Pons (tissue), 1 donor: Measurements from ENCODE around the gene TICRR.
"Not testable (repeated sequence)": the region's sequence is repeated elsewhere in the genome, so short reads cannot be mapped to it uniquely, and the experiment has no call there.

Experiments
- DNase-seq: peaks from one replicate; pipeline ENCODE4 v3.0.0-alpha.2; 2016; ENCODE audit warnings: low spot score

Gene TICRR

DNA sequence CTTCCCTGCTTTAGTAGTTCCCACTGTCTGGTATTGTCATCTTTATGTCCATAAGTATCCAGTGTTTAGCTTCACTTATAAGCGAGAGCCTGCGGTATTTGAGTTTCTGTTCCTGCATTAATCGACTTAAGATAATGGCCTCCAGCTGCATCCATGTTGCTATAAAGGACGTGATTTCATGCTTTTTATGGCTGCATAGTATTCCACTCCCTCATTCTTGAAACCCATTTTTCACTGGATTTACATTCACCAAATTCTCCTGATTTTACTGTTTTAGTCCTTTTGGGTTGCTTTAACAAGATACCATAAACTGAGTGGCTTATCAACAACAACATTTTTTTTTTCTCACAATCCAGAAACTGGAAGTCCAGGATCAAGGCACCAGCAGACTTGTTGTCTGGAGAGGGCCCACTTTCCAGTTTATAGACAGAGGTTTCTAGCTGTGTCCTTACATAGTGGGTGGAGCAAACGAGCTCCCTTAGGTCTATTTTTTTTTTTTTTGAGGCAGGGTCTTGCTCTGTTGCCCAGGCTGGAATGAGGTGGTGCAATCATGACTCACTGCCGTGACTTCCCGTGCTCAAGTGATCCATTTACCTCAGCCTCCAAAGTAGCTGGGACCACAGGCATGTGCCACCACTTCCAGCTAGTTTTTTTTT is 6.1 kb upstream of the TICRR start:
- no peak for DNase-seq

DNA sequence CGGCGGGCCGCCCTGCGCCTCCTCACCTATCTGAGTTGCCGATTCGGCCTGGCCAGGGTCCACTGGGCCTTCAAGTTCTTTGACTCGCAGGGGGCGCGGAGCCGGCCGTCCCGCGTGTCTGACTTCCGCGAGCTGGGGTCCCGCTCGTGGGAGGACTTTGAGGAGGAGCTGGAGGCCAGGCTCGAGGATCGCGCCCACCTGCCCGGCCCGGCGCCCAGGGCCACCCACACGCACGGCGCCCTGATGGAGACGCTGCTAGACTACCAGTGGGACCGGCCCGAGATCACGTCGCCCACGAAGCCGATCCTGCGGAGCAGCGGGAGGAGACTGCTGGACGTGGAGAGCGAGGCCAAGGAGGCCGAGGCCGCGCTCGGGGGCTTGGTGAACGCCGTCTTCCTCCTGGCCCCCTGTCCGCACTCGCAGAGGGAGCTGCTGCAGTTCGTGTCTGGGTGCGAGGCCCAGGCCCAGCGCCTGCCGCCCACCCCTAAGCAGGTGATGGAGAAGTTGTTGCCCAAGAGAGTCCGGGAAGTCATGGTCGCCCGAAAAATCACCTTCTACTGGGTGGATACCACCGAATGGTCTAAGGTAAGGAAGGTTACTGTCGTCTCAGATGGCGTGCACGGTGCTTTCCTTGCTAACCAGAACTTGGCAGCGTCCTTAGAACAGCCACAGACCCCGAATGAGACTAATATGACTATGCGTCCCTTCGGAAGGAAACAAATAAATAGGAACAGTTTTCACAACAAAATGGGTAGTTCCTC is 567 bp downstream of the TICRR start:
- DNase-seq: no peak

DNA sequence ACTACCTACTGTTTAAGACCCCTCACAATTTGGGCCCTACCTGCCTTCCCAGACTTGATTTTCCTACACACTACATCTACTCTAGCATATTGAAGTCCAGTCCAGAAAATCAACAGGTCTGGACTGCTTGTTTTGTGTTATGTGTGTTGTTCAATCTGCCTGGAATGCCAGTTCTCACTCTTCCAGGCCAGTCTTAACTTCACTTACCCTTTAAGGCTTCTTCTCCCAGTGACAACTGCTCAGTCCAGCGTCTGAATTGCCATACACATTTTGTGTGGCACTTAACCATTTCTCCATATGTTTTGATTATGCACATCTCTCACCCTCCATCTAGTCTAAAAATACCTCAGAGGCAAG is 1.1 kb downstream of the TICRR start:
- DNase-seq: no peak

DNA sequence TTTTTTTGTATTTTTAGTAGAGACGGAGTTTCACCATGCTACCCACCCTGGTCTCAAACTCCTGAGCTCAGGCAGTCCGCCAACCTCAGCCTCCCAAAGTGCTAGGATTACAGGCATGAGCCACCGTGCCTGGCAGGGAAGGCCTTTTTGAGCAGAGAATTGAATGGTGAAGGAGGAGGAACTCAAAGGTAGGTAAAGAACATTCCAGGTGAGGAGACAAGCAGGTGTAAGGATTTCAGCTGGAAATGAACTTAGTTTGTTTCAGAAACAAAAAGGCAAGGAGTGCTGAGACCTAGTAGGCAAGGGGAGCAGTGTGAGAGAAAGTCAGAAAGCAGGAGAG is 2.5 kb downstream of the TICRR start:
- DNase-seq: no peak

DNA sequence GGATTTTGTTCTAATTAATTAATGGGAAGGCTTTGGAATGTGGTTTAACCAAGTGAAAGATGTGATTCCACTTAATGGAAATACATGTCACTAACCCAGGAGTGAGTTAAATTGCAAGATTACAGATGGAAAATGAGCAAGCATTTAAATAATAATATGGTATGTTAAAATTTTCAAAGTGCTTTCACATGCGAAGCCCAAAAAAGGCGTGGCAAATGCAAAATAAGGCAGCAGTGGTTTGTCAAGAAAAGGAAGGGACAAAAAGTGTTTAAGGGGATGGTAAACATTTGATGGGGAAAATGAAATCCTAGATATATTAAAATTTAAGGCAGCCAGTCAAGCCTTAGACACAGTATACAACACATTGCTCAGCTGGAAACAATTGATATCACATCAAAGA is 2.9 kb downstream of the TICRR start:
- DNase-seq: no peak

DNA sequence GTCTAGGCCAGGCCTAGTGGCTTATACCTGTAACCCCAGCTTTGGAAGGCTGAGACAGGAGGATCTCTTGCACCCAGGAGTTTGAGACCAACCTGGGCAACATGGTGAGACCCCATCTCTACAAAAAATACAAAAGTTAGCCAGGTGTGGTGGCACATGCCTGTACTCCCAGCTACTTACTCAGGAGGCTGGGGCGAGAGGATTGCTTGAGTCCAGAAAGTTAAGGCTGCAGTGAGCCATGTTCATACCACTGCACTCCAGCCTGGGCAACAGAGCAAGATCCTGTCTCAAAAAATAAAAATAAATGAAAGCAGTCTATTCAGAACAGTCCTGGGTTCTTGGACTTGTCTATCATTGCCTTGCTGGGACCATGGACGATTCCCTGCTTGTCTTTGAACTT is 5.5 kb downstream of the TICRR start:
- DNase-seq: not testable (repeated sequence)

DNA sequence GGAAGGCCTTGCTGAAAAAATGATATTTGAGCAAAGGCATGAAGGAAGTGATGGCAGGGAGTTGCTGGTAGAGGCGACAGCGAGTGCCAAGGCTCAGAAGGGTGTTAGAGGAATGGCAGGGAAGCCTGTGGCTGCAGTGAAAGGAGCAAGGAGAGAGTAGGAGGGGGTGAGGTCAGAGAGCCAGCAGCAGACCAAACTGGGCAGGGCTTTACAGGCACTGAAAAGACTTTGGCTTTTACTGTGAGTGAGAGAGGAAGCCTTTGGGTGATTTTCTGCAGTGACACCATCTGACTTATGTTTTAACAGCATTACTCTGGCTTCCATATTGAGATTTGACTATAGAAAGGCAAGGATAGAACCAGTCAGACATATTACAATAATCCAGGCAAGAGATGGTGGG is 11.4 kb downstream of the TICRR start:
- no peak for DNase-seq

DNA sequence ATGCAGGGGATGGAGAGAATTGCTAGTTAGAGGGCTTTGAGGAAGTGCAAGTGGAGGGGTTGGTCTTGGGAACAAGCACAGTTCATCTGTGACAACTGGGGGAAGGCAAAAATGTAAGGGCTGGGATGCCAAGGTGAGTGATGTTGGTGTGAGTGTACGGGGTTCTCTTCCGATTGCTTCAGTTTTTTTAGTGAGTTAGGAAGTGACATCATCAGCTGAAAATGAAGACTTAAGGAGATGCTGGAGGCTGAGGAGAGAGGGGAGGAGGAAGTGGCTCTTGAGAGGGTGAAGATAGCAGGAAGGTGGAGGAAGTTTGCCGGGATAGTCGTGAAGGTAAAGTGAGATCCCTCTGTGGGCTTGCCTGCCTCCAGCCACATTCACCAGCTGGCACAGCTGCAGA is 12.7 kb downstream of the TICRR start:
- DNase-seq: no peak

DNA sequence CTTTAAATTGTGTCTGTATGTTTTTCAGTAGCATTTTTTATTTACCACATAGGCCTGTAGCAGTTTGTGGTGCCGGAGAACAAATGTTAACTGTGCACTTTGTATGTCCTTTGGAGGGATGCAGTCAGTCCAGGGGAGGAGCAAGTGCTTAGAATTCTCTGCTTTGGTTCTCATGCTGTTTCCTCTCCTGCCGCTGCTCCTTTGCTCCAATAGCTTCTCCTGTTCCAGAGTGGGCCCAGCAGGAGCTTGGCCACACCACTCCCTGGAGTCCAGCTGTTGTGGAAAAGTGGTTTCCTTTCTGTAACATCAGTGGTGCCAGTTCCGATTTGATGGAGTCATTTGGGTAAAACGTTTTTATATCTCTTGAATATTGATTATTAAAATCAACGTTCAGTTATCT is 16.6 kb downstream of the TICRR start:
- no peak for DNase-seq

DNA sequence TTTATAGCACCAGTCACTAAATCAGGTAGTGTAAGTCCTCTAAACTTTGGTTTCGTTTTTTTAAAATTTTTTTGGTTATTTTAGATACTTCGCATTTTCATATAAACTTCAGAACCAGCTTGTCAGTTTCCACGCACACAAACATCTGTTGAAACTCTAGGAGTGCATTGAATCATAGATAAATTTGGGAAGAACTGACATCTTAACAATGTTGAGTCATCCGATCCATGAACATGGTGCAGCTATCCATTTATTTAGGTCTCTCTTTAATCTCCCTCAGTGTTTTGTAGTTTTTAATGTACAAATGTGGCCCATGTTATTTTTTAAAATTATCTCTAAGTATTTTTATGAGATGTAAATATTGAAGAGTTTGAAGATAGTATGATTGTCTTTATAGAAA is 17.7 kb downstream of the TICRR start:
- DNase-seq: no peak

DNA sequence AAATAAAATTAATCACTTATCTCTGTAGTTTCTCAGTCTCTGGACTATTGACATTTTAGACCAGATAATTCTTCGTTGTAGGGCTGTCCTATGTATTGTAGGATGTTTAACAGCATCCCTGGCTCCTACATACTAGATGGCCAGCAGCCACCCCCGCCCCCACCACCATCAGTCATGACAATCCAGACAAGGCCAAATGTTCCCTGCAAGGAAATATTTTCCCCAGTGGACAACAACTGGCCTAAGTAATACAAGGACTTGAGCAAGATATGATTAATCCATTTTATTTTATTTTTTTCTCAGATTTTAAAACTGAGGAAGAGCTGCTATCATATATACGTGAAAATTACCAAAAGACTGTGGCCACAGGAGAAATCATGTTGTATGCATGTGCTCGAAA is 23.8 kb downstream of the TICRR start:
- no peak for DNase-seq

DNA sequence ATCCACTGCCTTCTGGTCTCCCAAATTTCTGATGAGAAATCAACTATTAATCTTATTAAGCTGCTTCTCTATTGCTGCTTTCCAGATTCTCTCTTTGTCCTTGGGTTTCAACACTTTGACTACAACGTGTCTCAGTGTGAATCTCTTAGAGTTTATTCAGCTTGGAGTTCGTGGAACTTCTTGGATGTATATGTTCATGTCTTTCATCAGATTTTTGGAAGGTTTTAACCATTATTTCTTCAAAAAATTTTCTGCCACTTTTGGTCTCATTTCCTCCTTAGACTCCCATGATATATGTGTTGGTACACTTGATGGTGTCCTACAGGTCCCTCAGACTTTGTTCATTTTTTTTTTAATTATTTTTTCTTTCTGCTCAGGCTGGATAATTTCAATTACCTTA is 36.0 kb downstream of the TICRR start:
- no peak for DNase-seq

DNA sequence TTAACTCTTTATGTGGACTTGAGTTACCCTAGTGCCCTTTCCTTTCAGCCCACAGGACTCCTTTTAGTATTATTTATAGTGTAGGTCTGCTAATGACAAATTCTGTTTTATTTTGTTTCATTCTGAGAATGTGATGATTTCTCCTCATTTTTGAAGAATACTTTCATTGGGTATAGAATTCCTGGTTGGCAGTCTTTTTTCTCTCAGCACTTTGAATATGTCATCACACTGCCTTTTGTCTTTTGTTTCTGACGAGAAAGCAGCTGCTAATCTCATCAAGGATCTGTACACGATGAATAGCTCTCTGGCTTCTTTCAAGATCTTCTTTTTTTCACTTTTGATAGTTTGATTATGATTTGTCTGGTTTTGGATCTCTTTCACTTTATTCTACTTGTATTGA is 37.8 kb downstream of the TICRR start:
- no peak for DNase-seq

DNA sequence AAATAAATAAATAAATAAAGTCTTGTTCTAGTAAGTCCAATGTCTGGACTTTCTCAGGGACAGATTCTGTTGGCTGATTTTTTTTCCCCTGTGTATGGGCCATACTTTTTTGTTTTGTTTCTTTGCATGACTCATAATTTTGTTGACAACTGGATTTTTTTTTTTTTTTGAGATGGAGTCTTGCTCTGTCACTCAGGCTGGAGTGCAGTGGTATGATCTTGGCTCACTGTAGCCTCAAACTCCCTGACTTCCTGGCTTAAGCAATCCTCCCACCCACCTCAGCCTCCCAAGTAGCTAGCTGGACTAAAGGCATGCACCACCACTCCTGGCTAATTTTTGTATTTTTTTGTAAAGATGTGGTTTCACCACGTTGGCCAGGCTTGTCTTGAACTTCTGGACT is 38.9 kb downstream of the TICRR start:
- no peak for DNase-seq

DNA sequence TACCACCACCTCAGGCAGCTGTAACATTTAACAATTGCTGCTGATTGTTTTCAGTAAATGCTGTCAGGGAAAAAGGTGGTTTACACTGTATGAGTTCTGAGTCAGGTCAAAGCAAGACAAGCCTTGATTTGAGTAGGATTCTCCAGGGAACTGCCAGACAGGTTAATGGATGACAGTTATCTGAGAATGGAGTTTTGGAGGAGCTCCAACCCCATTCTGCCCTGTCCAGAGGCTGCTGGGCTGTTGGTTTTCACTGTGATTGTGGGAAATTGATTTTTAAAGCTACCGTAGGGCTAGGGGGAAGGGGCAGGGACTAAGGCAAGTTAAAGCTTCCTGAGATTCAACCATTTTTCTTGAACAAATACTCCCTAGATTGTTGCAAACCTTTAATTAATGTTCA is 39.9 kb downstream of the TICRR start:
- no peak for DNase-seq

DNA sequence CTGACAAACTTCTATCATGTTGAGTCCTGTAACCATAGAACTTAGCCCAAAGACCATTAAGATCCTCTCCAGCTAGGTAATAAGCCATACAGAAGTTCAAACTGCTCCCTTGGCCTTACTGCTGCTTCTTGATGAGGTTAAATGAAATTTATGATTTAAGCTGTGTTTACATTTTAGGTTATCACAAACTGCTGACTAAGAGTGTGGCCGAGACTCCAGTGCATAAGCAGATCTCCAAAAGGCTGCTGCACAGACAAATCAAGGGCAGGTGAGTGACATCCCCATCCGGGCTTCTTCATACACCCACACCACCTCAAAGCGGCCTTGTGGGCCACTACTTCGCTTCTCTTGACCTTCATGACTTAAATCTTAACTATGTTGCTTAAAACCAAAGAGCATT is 41.0 kb downstream of the TICRR start:
- no peak for DNase-seq

DNA sequence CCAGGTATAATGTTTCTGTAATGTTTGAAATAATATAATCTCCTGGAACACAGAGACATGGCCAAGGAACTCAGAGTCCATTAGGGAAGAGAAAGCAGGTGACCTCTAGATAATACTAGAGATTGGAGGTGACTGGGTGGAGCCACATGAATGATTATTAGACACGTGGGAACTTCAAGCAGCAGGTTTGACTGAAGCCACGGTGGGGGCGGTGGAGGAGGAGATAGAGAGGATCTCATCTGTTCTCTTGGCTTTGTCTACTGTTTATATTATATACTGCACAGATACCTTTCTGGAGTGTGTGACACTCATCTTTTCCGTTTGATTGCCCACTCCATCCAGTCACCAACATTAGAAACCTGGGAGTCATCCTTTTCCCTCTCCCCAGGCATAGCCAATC is 46.3 kb downstream of the TICRR start:
- no peak for DNase-seq

DNA sequence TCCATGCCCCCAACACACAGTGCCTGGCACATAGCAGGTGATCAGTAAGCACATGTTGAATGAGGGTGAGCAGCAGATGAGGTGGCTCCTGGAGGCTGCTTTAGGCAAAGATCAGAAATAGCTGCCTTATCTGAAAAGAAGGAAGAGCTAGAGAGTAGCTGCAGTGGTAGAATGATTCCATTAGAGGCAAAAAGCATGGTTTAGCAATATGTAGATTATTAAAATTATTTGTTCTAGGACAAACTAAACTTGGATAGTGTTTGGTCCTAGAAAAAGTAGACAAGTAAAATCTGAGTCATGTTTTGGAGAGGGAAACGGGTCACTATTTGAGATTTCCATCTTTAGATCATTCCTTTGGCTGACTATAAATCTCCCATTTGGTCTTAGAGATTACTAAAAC is 47.9 kb downstream of the TICRR start:
- no peak for DNase-seq

DNA sequence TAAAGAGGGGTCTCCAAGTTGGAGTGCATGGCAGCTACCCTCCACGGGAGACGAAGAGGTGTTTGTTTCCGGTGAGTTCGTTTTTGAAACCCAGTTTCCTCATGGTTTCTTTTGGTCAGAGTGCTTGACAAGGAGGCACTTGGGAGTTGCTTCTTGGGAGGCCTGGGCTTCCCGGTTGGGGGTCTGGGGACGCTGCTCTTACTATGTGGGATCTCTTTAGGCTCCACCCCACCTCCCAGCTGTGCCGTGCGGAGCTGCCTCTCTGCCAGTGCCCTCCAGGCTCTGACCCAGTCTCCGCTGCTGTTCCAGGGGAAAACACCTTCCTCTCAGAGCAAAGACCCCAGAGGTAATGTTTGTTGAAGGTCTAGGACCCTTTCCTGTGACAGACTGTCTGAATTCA is 50.4 kb downstream of the TICRR start:
- no peak for DNase-seq

DNA sequence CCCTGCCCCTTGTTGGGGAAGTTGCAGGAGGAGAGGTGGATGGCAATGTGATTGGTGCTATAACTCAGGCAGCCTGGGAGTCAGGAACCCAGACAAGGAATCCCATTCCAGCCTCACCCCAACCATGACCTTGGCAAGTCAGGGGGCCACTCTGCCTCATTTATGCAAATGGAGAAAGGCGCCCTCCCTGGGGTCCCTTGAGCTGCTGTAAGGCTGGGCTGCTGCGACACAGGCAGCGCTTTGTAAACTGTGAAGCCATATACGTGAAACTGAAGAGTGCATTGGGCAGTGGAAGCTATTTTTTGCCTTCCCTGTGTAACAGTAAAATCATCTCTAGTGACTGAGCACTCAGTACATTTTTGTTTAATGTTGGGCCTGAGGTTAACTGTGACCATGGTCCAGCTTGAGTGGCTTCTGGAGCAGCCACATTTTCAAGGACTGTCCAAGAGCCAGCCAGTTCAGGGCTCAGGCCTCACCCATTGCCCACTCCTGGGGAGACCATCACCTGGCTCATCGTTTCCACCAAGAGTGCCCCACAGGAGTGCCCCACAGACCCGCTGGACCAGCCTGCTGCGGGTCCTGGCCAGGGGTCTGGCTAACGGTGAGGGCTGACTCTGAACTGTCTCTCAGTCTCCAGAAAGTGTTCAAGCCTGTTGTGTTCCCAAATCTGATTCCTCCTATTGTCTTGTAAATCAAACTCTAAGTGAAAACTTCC is 52.1 kb downstream of the TICRR start:
- DNase-seq: no peak

DNA sequence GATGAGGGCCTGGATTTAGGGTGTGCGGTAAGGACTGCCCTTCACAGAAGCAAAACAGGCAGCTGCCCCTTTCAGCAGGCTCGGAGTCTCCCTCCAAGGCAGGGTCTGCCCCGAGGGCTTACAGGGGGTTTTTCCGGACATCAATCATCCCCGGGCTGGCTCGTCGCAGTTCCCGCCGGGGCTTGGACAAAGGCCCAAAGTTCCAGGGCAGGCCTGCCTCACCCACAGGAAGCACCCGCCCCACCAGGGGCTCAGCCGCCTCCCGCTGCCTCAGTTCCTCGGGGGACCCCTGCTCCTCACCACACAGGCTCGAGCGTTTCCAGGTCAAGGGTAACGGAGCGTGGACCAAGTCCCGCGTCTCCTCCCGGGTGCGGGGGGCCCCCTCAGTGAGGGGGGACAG is 53.0 kb downstream of the TICRR start:
- no peak for DNase-seq

DNA sequence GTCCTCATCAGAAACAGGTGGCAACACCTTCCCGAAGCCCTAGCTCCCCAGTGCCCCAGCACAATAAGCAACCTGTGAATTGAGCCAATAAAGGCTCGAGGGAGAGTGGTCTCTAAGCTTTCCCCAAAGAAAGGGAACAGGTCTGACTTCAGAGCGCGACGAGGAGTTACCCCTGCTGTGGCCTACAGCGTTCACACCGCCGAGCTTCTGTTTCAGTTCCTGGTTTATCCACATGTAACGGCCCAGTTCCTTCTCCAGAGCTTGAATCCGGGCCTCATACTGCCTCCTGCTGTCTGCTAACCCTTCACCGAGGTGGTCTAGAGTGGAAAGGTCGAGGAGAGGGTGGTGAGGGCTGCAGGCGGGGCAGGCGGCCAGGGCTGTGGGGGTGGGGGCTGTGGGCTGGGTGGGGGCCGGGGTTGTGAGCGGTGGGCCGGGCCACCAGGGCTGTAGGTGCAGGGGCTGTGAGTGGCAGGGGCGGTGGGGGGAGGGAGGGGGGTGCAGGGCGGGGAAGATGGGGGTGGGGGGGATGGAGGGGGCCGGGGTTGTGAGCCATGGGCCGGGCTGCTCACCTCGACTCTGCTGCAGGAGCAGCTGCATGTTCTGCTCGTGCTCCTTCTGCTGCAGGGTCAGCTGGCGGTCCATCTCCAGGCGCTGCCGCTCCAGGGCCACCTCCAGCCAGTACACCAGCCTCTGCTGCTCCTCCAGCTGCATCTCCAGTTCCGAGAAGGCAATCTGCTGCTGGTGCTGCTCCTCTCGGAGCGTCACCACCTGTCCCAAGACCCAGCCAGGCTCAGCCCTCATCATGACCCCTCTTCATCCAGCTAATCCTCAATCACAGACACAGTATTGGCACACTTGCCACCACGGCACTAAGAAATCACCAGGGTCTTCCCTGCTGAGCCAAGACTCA is 53.8 kb downstream of the TICRR start:
- DNase-seq: no peak

DNA sequence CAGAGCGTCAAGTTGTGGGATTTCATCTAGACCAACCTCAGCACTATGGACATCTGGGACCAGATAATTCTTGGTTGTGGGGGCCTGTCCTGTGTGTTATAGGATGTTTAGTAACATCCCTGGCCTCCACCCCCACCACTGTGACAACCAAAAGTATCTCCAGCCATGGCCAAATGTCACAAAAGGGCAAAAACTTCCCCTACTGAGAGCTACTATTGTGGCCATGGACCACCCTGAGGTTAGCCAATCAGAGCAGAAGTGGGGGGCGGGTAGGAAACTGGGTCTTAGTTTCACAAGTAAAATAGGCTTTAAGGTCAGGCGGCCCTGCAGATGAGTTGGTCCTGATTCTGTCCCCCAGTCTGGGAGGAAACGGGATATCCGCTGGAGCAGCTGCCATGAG is 54.6 kb downstream of the TICRR start:
- DNase-seq: no peak
